GM12875 (cell line): ENCODE data around the gene ERCC4.

Experiments used
- H3K4me3 ChIP-seq: one replicate; pipeline ENCODE4 v1.5.1; 2011; ENCODE audit warnings: low read depth, low read length, control low read depth
- CTCF ChIP-seq: IDR thresholded peaks from 2 replicates; pipeline ENCODE4 v1.5.1; 2011; ENCODE audit warnings: low read depth, mild to moderate bottlenecking, control low read depth, inconsistent platforms, low read length, moderate library complexity, borderline replicate concordance; ENCODE audit not compliant: insufficient read depth

Gene ERCC4

GRCh38 chr16:13911306-13911705 is 8.6 kb upstream of the ERCC4 start:
- no peak for TF ChIP-seq CTCF
- H3K4me3 ChIP-seq: no peak overlapping the region

DNA sequence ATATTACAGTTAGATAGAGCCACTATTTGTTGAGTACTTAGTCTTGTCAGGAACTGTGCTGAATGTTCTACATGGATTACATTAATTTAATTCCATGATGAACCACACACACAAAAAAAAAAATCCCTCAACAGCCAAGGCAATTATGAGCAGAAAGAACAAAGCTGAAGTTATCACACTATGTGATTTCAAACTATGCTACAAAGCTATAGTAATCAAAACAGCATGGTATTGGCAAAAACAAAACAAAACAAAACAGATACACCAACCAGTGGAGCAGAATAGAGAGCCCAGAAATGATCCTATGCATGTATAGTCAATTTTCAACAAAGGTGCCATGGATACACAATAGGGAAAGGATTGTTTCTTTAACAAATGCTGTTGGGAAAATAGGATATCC is 8.1 kb upstream of the ERCC4 start:
- no peak for TF ChIP-seq CTCF
- H3K4me3 ChIP-seq: no peak overlapping the region

GRCh38 chr16:13912891-13913290 is 7.1 kb upstream of the ERCC4 start:
- no peak for TF ChIP-seq CTCF

GRCh38 chr16:13913374-13914292 is 6.3 kb upstream of the ERCC4 start:
- TF ChIP-seq CTCF: no peak
- no peak overlapping the region for H3K4me3 ChIP-seq

More at GRCh38 chr16:13912891-13913290, 7.1 kb upstream of the ERCC4 start:
- no peak overlapping the region for H3K4me3 ChIP-seq

GRCh38 chr16:13915033-13915635 is 4.8 kb upstream of the ERCC4 start:
- H3K4me3 ChIP-seq: no peak overlapping the region

DNA sequence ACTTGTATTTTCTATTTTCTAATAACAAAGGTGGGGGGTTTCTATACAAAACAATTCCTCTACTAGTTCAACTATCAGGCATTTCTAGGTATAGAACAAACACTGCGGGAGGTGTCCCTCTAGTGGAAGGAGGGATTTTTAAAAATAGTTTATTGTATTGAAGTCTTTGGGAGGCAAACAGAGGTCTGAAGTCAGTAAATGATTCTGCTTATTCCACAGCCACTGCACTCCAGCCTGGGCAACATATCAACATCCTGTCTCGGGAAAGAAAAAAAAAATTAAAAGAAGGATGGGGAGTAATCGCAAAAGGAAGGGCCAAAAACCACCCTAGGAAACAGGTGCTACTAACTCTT is 648 bp upstream of the ERCC4 start:
- no peak; the same call in 1 of the 2 replicates for TF ChIP-seq CTCF

More at GRCh38 chr16:13915033-13915635, 4.8 kb upstream of the ERCC4 start:
- no peak for TF ChIP-seq CTCF

DNA sequence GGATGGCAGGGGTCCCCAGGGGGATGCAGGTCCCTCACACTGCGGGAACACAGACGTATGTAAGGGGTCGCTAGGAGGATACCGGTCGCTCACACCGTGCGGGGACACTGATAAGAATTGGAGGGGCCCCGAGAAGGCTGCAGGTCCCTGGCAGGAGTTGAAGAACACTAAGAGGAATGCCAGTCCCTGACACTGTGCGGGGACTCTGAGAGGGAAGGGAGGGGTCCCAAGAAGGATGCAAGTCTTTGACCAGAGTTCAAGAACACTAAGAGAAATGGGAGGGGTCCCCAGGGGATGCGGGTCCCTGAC is 510 bp downstream of the ERCC4 start:
- H3K4me3 ChIP-seq: peak overlapping the region; percentile 82
- no peak for TF ChIP-seq CTCF

More for the DNA sequence above, 648 bp upstream of the ERCC4 start:
- H3K4me3 ChIP-seq: no peak overlapping the region
